Measurements from ENCODE around the gene CD38. TPM values are rescaled to one million over a fixed set of nuclear protein-coding genes. Genes with fewer than 3 reads are reported as not detected.

Gene CD38
- total RNA-seq, 1 experiment from 2014 or later = 0.07 TPM

GRCh38 chr4:15738877-15739276 is 39.3 kb upstream of the CD38 start:
- H3K79me1 ChIP-seq (ENCODE audit: insufficient read depth, low read depth, low read length, poor library complexity, severe bottlenecking) = no peaks in the 10 kb centered on the region
- no peak for TF ChIP-seq CTCF (conservative IDR thresholded peaks at IDR 0.05)
- no peak overlapping the region for H2BK12ac ChIP-seq (ENCODE audit: insufficient read length, low read depth, low read length)
- H2AFZ ChIP-seq (ENCODE audit: low read length) = no peak overlapping the region
- no peak overlapping the region for H3T11ph ChIP-seq (ENCODE audit: low read length)
- no peak overlapping the region for H3K56ac ChIP-seq (ENCODE audit: insufficient read length, low read depth, low read length)
- H3K9ac ChIP-seq (ENCODE audit: extremely low read depth, insufficient read length, low read length) = no peak overlapping the region
- no peak overlapping the region for H2AK5ac ChIP-seq (ENCODE audit: insufficient read length, low read length)
- H2BK20ac ChIP-seq (ENCODE audit: low read depth, low read length, poor library complexity, severe bottlenecking) = no peak overlapping the region
- H3K79me2 ChIP-seq (ENCODE audit: insufficient read depth, low read length) = no peaks in the 10 kb centered on the region
- no peak overlapping the region for H2BK120ac ChIP-seq (ENCODE audit: low read depth, low read length, poor library complexity, severe bottlenecking)
- Mint-ChIP-seq H3K9me3 (peaks cover 0 to 5% of the 10 kb centered on the region in 2 experiments; a peak in 3 of 5 replicates), H3K4me3 (no peak overlapping the region), H3K36me3 (ENCODE audit: insufficient read depth in 1 of 3, low read depth in 3 of 3) (0 out of 7 replicates have a peak, but pooled peaks cover 0 to 6% (median 0%) of the 10 kb centered on the region in 3 experiments), H3K27me3 (ENCODE audit: low read depth) (peaks cover 1% of the 10 kb centered on the region; the same call in 1 of the 2 replicates), H3K27ac (no peak overlapping the region), H3K4me1 (peaks cover 0 to 3% of the 10 kb centered on the region in 2 experiments; a peak in 1 of 4 replicates)
- H3K27me3 ChIP-seq (ENCODE audit: insufficient read depth, low read length) = no peaks in the 10 kb centered on the region; the same call in 1 of the 2 replicates
- no peaks in the 10 kb centered on the region for H3K4me1 ChIP-seq (ENCODE audit: insufficient read depth, low read length)
- H4K91ac ChIP-seq (ENCODE audit: insufficient read length, low read depth, low read length) = no peak overlapping the region
- no peak overlapping the region for H3K23ac ChIP-seq (ENCODE audit: insufficient read length, low read depth, low read length)
- H3K23me2 ChIP-seq (ENCODE audit: insufficient read length, low read depth, low read length, poor library complexity, severe bottlenecking) = no peaks in the 10 kb centered on the region
- no peak overlapping the region for H2BK15ac ChIP-seq (ENCODE audit: low read depth, low read length)
- H3K4ac ChIP-seq (ENCODE audit: low read depth, low read length) = no peak overlapping the region
- H4K5ac ChIP-seq (ENCODE audit: insufficient read length, low read depth, low read length) = no peak overlapping the region
- no peak for DNase-seq
- H2BK5ac ChIP-seq (ENCODE audit: insufficient read length, low read length) = no peak overlapping the region
- H3K4me2 ChIP-seq (ENCODE audit: insufficient read depth, insufficient read length, low read length) = no peak overlapping the region
- WGBS (ENCODE audit: extremely low coverage, insufficient read length, low lambda C conversion rate) = no CpG with 5 or more reads among the region's 1 CpG
- H4K20me1 ChIP-seq (ENCODE audit: control insufficient read depth, insufficient read depth, insufficient read length) = no peaks in the 10 kb centered on the region
- H3K18ac ChIP-seq (ENCODE audit: insufficient read length, low read depth, low read length) = no peak overlapping the region
- no peak overlapping the region for H4K8ac ChIP-seq (replicated peaks; ENCODE audit: insufficient read length, low read depth, low read length)
- no peak overlapping the region for H3K14ac ChIP-seq (ENCODE audit: insufficient read depth, low read length)
- no peaks in the 10 kb centered on the region for H3K9me3 ChIP-seq (ENCODE audit: control insufficient read depth, low read depth, low read length)
- no peak overlapping the region for H3K27ac ChIP-seq (ENCODE audit: insufficient read length, low read depth, low read length)

Data from H9 (cell line).